Mammary epithelial cell (primary cell): Measurements from ENCODE around the gene TNFAIP8.

Experiments
- CTCF ChIP-seq, 2 donors: IDR thresholded peaks in 1 of 2; conservative IDR thresholded peaks in 1 of 2; 2 replicates each; pipeline ENCODE4 v1.5.1; 2011 to 2012; ENCODE audit warnings: inconsistent platforms in 2 of 2, low read length in 2 of 2, mild to moderate bottlenecking in 2 of 2, control low read depth in 1 of 2, low read depth in 1 of 2; ENCODE audit not compliant: insufficient read depth in 1 of 2; ENCODE audit errors: extremely low read depth in 1 of 2
- EZH2 ChIP-seq: IDR thresholded peaks from 2 replicates; pipeline ENCODE4 v1.6.1; 2012; ENCODE audit warnings: low read length, inconsistent platforms, borderline replicate concordance

GRCh38 chr5:119323601-119324000 is 32.2 kb upstream of the TNFAIP8 start:
- TF ChIP-seq CTCF (conservative IDR thresholded peaks at IDR 0.05 in 1 of 2, IDR thresholded peaks at IDR 0.05 in 1 of 2; ENCODE audit: extremely low read depth in 1 of 2, insufficient read depth in 1 of 2, low read depth in 1 of 2, low read length in 2 of 2) = no peak
- no peak for TF ChIP-seq EZH2
